ENCODE data around the gene STAB2. TPM values are rescaled to one million over a fixed set of nuclear protein-coding genes. Genes with fewer than 3 reads are reported as not detected.

The STAB2 gene
- polyA plus RNA-seq, 3 donors: not detected

- peaks cover 11 to 17% (median 12%) of the 10 kb centered on the region in 3 donors for H3K27me3 Mint-ChIP-seq (ENCODE audit: low read depth in 3 of 3)
- H3K4me1 Mint-ChIP-seq: no peaks in the 10 kb centered on the region
Measured at GRCh38 chr12:103657331-103657730, 70.3 kb downstream of the STAB2 start.

DNA sequence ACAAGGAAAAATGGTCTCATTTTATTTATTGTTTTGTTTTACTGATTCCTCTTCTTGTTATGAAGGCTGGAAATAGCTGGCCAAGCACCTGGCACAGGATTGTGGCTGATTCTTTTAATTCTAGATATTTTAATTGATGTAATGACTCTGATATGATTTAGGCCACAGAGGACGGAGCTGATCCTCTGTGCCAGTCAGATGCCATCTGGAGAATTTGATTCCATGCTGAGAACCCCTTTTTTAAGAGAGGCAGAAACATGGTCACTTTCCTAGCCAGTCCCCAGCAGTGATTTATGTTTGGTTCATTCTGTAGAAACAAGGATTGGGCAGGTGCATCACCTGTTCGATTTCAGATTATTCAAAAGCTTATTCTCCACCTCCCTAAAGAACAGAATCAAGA is 77.6 kb downstream of the STAB2 start:
- H3K4me2 ChIP-seq (replicated peaks; ENCODE audit: extremely low read depth, low read length, poor library complexity, severe bottlenecking): no peak overlapping the region
- H3K9ac ChIP-seq (ENCODE audit: insufficient read depth, low read length, poor library complexity, severe bottlenecking): no peak overlapping the region
- intact Hi-C loops (cut with micrococcal nuclease): no loop called here
- H3K9me3 Mint-ChIP-seq: peaks cover 0 to 6% (median 0%) of the 10 kb centered on the region in 7 donors
- no peak overlapping the region for H2AFZ ChIP-seq (ENCODE audit: insufficient read depth, low read depth, low read length, poor library complexity, severe bottlenecking)
- WGBS (ENCODE audit: insufficient coverage): 71% methylated on average over 1 of the region's 2 CpGs
- H4K20me1 ChIP-seq (ENCODE audit: insufficient read depth, low read length): no peaks in the 10 kb centered on the region
- no peak overlapping the region for H3K4me3 Mint-ChIP-seq
- H3K4me1 Mint-ChIP-seq: no peaks in the 10 kb centered on the region
- no peaks in the 10 kb centered on the region for H3K79me2 ChIP-seq (ENCODE audit: insufficient read depth, low read length)
- no peak for DNase-seq
- H3K27ac ChIP-seq (ENCODE audit: low read depth in 1 of 2, low read length in 2 of 2): no peak overlapping the region
- H3K4me3 ChIP-seq (replicated peaks in 1 of 3; ENCODE audit: low read depth in 2 of 3, low read length in 3 of 3): no peak overlapping the region
- H3K4me1 ChIP-seq (ENCODE audit: control insufficient read depth in 1 of 2, insufficient read depth in 2 of 2, low read length in 2 of 2): no peaks in the 10 kb centered on the region
- H3K27ac Mint-ChIP-seq: no peak overlapping the region
- TF ChIP-seq, protein P1, sequence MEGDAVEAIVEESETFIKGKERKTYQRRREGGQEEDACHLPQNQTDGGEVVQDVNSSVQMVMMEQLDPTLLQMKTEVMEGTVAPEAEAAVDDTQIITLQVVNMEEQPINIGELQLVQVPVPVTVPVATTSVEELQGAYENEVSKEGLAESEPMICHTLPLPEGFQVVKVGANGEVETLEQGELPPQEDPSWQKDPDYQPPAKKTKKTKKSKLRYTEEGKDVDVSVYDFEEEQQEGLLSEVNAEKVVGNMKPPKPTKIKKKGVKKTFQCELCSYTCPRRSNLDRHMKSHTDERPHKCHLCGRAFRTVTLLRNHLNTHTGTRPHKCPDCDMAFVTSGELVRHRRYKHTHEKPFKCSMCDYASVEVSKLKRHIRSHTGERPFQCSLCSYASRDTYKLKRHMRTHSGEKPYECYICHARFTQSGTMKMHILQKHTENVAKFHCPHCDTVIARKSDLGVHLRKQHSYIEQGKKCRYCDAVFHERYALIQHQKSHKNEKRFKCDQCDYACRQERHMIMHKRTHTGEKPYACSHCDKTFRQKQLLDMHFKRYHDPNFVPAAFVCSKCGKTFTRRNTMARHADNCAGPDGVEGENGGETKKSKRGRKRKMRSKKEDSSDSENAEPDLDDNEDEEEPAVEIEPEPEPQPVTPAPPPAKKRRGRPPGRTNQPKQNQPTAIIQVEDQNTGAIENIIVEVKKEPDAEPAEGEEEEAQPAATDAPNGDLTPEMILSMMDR (IDR thresholded peaks at IDR 0.05): no peak
- H3K36me3 Mint-ChIP-seq: no peaks in the 10 kb centered on the region
- H3K36me3 ChIP-seq (replicated peaks in 1 of 2; ENCODE audit: control insufficient read depth in 1 of 2, insufficient read depth in 2 of 2, low read length in 2 of 2): no peaks in the 10 kb centered on the region
- H3K27me3 Mint-ChIP-seq (ENCODE audit: low read depth in 3 of 3): peaks cover 9 to 19% (median 16%) of the 10 kb centered on the region in 3 donors
- H3K27me3 ChIP-seq (ENCODE audit: control insufficient read depth in 2 of 2, insufficient read depth in 2 of 2, low read length in 2 of 2): no peaks in the 10 kb centered on the region
- H3K9me3 ChIP-seq (replicated peaks in 1 of 2; ENCODE audit: control insufficient read depth in 1 of 2, insufficient read depth in 1 of 2, low read length in 2 of 2): no peaks in the 10 kb centered on the region

More at GRCh38 chr12:103657331-103657730, 70.3 kb downstream of the STAB2 start:
- H3K36me3 Mint-ChIP-seq: no peaks in the 10 kb centered on the region
- Histone ChIP-seq H3K27ac (ENCODE audit: low read depth in 1 of 2, low read length in 2 of 2) (no peak overlapping the region), H3K9ac (ENCODE audit: insufficient read depth, low read length, poor library complexity, severe bottlenecking) (no peak overlapping the region), H3K4me1 (ENCODE audit: control insufficient read depth in 1 of 2, insufficient read depth in 2 of 2, low read length in 2 of 2) (no peaks in the 10 kb centered on the region), H3K4me3 (replicated peaks in 1 of 3; ENCODE audit: low read depth in 2 of 3, low read length in 3 of 3) (no peak overlapping the region), H4K20me1 (ENCODE audit: insufficient read depth, low read length) (no peaks in the 10 kb centered on the region), H3K9me3 (replicated peaks in 1 of 2; ENCODE audit: control insufficient read depth in 1 of 2, insufficient read depth in 1 of 2, low read length in 2 of 2) (peaks cover 0 to 3% of the 10 kb centered on the region in 2 donors), H3K79me2 (ENCODE audit: insufficient read depth, low read length) (no peaks in the 10 kb centered on the region), H3K36me3 (replicated peaks in 1 of 2; ENCODE audit: control insufficient read depth in 1 of 2, insufficient read depth in 2 of 2, low read length in 2 of 2) (no peaks in the 10 kb centered on the region), H2AFZ (ENCODE audit: insufficient read depth, low read depth, low read length, poor library complexity, severe bottlenecking) (no peak overlapping the region), H3K4me2 (replicated peaks; ENCODE audit: extremely low read depth, low read length, poor library complexity, severe bottlenecking) (no peak overlapping the region), H3K27me3 (ENCODE audit: control insufficient read depth in 2 of 2, insufficient read depth in 2 of 2, low read length in 2 of 2) (peaks cover 0 to 2% of the 10 kb centered on the region in 2 donors)
- H3K27ac Mint-ChIP-seq: no peak overlapping the region
- DNase-seq: no peak
- H3K4me3 Mint-ChIP-seq: no peak overlapping the region
- intact Hi-C loops (cut with micrococcal nuclease): no loop called here
- TF ChIP-seq, protein P1 (IDR thresholded peaks at IDR 0.05): no peak
- WGBS (ENCODE audit: insufficient coverage): no CpG with 5 or more reads among the region's 2 CpGs
- peaks cover 0 to 3% (median 0%) of the 10 kb centered on the region in 7 donors for H3K9me3 Mint-ChIP-seq

Measured in CD14-positive monocyte (primary cell).